ENCODE results near the gene VCP.

The VCP gene

DNA sequence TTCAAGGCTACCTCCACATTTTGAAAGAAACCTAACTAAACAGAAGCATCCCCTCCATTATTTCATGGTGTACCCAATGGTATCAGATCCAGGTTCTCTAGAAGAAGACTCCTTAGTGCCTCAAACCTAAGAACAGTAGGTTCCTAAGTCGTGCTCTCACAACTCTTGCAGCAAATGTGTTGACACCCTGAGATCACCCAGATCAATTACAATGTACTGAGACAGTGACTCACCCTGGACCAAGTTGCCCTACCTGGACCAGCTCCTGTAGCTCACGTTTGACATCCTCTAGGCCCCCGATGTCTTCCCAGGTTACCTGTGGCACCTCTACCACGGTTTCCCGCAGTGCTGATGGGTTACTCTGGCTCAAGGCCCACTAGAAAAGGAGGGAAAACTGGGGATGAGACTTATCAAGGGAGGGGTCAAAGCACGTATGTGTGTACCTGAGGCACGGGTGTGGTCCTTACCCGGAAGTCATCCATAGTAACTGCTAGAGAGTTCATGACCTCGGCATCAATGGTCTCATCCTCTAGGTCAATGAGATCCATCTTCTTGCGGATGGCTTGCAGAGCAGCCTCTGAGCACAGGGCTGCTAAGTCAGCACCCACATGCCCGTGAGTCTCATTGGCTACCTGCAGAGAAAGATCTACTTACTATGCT is 11.7 kb downstream of the VCP start:
- no peak for DNase-seq (ENCODE audit: low spot score)
- Histone ChIP-seq H3K4me3 (no peak overlapping the region), H3K27ac (no peak overlapping the region)
- TF ChIP-seq, protein P1, sequence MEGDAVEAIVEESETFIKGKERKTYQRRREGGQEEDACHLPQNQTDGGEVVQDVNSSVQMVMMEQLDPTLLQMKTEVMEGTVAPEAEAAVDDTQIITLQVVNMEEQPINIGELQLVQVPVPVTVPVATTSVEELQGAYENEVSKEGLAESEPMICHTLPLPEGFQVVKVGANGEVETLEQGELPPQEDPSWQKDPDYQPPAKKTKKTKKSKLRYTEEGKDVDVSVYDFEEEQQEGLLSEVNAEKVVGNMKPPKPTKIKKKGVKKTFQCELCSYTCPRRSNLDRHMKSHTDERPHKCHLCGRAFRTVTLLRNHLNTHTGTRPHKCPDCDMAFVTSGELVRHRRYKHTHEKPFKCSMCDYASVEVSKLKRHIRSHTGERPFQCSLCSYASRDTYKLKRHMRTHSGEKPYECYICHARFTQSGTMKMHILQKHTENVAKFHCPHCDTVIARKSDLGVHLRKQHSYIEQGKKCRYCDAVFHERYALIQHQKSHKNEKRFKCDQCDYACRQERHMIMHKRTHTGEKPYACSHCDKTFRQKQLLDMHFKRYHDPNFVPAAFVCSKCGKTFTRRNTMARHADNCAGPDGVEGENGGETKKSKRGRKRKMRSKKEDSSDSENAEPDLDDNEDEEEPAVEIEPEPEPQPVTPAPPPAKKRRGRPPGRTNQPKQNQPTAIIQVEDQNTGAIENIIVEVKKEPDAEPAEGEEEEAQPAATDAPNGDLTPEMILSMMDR (IDR thresholded peaks at IDR 0.05): no peak

DNA sequence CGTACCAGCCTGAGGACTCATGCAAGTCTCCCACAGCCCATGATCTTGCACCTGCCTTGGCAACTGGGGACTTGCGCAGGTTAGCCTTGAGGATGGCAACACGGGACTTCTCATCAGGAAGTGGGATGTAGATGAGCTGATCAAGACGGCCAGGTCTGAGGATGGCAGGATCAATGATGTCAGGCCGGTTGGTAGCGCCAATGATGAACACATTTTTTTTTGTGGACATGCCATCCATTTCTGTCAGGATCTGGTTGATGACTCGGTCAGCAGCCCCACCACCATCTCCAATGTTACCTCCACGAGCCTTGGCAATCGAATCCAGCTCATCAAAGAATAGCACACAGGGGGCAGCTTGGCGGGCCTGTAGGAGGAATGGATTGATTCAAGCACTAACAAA is 13.0 kb downstream of the VCP start:
- TF ChIP-seq, protein P1 (IDR thresholded peaks at IDR 0.05): no peak
- Histone ChIP-seq H3K4me3 (no peak overlapping the region), H3K27ac (no peak overlapping the region)
- DNase-seq (ENCODE audit: low spot score): no peak

DNA sequence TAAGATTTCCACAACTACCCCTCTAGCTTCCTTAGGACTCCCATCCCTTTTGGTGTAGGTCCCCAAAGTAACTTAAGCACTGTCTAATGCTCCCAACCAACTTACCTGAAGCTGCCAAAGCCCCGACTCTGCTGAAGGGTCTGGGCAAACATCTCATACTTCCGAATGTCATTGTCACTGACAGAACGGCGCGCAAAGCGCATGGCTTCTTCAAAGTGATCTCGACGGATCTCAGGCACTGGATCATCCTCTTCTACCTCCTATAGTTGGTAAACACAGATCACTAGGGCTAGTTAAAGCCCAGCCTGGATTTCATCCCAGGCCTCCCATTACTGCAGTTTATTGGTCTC is 15.2 kb downstream of the VCP start:
- H3K27ac ChIP-seq: no peak overlapping the region
- DNase-seq (ENCODE audit: low spot score): no peak
- TF ChIP-seq, protein P1 (IDR thresholded peaks at IDR 0.05): no peak
- H3K4me3 ChIP-seq: no peak overlapping the region

DNA sequence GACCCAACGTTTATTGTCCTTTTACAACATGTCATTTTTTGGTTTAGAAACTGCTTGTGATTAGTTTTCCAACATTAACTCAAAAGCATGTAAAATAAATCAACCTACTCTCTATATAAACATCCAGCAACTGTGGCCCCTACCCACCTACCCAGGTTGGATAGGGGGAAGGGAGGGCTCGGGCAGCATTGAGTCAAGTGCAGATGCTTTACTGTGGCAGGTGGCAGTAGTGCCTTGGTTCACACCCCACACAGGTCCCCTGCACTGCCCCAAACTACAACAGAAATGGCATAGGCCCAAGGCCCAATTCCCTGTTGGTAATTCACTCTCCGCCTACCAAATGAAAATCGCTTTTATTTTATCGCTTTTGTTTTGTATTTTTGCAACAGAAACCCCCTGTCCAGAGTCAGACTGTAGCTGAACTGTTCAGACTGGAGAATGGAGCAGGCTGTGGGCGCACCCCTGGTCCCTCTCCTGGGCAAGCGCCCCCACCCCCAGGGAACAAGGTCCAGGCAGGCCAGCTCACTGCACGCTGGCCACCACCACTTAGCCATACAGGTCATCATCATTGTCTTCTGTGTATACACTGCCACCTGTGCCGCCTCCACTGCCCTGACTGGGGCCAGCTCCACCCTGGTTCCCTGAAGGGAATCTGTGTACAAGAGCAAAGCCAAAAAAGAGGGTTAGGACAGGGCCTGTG is 15.7 kb downstream of the VCP start:
- no peak for DNase-seq (ENCODE audit: low spot score)
- Histone ChIP-seq H3K27ac (no peak overlapping the region), H3K4me3 (no peak overlapping the region)
- TF ChIP-seq, protein P1 (IDR thresholded peaks at IDR 0.05): no peak

DNA sequence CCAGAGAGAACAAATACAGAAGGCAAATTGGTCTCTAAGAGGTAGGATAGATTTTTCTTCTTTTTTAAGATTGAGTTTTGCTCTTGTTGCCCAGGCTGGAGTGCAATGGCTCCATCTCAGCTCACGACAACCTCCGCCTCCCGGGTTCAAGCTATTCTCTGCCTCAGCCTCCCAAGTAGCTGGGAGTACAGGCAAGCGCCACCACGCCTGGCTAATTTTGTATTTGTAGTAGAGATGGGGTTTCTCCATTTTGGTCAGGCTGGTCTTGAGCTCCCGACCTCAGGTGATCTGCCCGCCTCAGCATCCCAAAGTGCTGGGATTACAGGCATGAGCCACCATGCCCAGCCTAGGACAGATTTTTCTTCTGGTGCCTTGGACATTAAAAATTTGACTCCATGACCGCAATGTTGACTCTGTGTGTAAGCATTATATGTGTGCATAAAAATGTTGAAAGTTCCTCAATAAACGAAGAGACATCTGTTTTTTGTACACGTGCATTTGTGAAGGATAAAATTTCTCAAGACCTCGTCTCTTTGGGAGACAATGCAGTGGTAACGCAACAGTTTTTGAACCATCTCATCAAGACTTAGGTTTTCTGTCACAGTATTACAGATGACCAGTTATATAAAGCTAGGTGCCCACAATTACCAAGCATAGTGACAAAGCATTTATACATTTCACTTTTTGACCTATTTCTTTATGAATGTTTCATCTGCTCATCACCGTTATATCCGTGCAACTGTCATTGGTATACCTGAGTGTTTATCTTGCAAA is 17.4 kb downstream of the VCP start:
- H3K27ac ChIP-seq: no peak overlapping the region
- TF ChIP-seq, protein P1 (IDR thresholded peaks at IDR 0.05): no peak
- DNase-seq (ENCODE audit: low spot score): no peak
- H3K4me3 ChIP-seq: no peak overlapping the region

DNA sequence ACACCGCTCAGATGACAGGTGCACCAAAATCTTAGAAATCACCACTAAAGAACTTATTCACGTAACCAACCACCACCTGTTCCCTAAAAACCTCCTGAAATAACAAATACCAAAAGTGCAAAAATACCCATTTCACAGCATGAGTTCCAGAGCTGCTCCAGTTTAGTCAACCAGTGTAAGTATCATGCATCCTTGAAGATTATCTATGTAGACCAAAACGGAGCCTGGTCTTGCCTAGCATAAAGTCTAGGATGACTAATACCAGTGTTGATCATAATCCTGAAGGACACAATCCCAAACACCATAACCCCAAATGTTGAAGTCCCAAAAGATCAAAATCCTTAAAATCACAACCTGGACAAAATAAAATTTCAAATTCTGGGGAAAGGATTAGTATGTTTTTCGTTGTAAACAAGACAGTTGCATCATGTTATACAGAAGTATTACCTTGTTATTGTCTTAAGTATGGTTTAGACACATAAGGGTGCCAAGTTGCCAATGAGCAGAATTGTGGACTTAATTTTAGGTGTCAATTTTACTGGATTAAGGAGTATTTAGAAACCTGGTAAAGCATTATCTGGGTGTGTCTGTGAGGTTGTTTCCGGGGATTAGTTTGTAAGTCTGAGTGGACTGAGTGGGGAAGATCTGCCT is 18.1 kb downstream of the VCP start:
- no peak for DNase-seq (ENCODE audit: low spot score)

More for the DNA sequence above, 18.1 kb downstream of the VCP start:
- Histone ChIP-seq H3K4me3 (no peak overlapping the region), H3K27ac (no peak overlapping the region)
- TF ChIP-seq, protein P1 (IDR thresholded peaks at IDR 0.05): no peak
